D721Med (cell line): ENCODE measurements around the gene TIMP3.

Experiments
- DNase-seq: peaks from one replicate; pipeline ENCODE4 v3.0.0; 2011; ENCODE audit warnings: low spot score; ENCODE audit not compliant: insufficient read length
- FAIRE-seq: peaks from 2 replicates; lab custom pipeline; 2011; peaks lifted over from hg19 to GRCh38; lab: Jason Lieb, UNC
- CTCF ChIP-seq: IDR thresholded peaks from 2 replicates; pipeline ENCODE4 v1.5.1; 2012; ENCODE audit warnings: mild to moderate bottlenecking, control low read depth; ENCODE audit not compliant: insufficient read depth; ENCODE audit errors: missing control alignments

TIMP3 gene

GRCh38 chr22:32855045-32855756 is 53.7 kb downstream of the TIMP3 start:
- FAIRE-seq (no peak), DNase-seq (no peak)
- no peak for TF ChIP-seq CTCF

GRCh38 chr22:32858121-32858703 is 56.7 kb downstream of the TIMP3 start:
- DNase-seq, result no peak
- no peak for TF ChIP-seq CTCF
- no peak for FAIRE-seq

GRCh38 chr22:32858957-32859356 is 57.5 kb downstream of the TIMP3 start:
- no peak for DNase-seq
- no peak for TF ChIP-seq CTCF
- FAIRE-seq, result no peak

GRCh38 chr22:32859743-32860142 is 58.2 kb downstream of the TIMP3 start:
- FAIRE-seq (no peak), DNase-seq (no peak)
- no peak for TF ChIP-seq CTCF

GRCh38 chr22:32861330-32861729 is 59.8 kb downstream of the TIMP3 start:
- DNase-seq, result no peak
- TF ChIP-seq CTCF, result no peak
- FAIRE-seq, result no peak

GRCh38 chr22:32862083-32862482 is 60.6 kb downstream of the TIMP3 start:
- FAIRE-seq, result no peak
- no peak for TF ChIP-seq CTCF
- no peak for DNase-seq
